HL-60/S4 treated with retinoic acid at 250 ng/mL for 4 days and 3 days (cell line): ENCODE results near the gene FBXO33.

Experiments
- in situ Hi-C: fragments of 300-500 bp; cut with MboI; formaldehyde crosslinking; loops from 2 replicates; pipeline ENCODE4 v1.7.0; 2022; ENCODE audit warnings: low sequenced_read_pairs

FBXO33 gene

DNA sequence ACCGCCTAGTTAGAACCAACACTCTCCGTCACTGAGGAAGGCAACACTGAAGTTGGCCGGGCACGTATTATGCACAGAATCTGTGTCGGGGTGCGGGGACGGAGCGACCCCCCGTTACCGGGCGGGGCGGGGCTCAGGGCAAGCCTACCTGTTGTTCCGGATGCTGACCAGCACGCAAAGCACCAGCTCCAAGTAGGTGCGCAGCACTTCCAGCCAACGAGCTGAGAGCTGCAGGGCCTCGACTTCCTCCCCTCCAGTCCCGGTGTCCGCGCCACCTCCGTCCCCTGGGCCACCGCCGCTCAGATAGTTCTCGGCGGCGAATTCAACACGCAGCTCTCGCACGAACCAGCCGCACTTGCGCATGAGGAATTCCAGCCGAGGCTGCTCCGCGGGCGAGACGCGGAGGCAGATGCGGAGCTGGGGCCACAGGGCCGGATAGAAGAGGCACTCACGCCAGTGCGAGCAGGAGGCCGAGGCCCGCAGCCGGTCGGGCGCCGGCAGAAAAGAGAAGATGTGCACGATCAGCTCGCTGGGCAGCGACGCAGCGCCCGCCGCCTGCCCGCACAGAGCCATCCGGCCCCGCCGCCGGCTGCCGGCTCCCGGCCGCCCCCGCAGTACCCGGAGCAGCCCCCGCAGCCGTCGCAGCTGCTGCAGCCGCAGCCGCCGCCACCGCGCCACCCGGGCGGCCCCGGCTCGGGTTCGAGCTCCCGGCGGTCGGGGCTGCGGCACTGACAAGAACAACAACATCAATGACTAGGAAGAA, 636 bp downstream of the FBXO33 start:
- in situ Hi-C loops: no loop called here

DNA sequence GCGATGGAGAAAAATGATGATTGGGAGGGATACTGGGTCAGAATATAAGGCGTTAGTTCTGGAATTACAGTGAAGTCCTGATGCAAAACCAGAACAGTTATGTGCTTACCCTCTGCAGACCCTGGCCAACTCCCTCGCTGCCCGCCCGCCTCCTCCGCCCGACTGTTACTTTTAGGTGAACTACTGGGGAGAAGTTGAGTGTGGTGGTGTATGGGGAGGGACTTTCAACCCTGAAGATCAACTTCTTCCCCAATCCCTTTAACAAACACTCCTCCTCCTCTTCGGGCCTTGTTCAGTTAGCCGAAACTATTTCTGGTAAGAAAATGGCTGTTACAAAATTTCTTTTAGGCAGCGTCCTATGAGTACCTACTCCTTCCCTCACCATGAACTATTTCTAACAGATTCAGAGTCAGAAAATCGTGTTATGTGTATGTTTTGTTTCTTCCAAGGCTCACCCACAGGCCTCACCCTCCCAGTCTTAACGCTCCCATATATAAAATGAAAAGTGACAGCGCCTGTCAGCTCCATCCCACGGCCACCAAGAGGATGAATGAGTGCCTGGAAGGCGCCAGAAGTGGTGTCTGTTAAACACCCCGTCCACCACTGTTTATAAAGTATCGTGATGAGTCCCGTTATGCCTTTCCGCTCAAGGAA, 1.3 kb downstream of the FBXO33 start:
- in situ Hi-C loops: no loop called here

DNA sequence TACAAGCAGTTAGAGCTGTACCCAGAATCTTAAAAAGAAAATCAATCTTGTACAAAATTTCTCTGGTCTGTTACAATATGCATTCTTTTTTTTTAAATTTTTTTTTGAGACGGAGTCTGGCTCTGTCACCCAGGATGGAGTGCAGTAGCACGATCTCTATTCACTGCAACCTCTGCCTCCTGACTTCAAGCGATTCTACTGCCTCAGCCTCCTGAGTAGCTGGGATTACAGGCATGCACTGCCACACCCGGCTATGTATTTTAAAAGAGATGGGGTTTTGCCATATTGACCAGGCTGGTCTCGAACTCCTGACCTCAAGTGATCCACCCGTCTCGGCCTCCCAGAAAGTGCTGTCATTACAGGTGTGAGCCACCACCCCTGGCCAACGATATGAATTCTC, 4.1 kb downstream of the FBXO33 start:
- in situ Hi-C loops: no loop called here

DNA sequence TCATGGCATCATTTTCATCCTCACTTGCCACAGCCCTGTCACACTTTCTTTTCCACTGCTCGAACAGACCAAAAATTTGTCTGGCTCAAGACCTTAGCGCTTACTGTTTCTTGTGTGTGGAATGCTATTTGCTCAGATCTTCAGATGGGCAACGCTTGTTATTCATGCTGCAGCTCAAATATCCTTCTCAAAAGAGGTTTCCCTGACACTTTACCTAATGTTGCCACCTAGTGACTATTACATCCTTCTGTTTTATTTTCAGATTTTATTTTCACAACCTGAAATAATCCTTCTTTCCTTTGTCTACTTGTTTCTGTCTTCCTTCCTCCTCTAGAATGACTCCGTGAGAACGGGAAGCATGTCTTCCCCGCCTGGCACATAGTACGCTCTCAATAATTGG, 5.6 kb downstream of the FBXO33 start:
- in situ Hi-C loops: no loop called here

- in situ Hi-C loops: no loop called here
Observed at GRCh38 chr14:39425947-39426346, 6.3 kb downstream of the FBXO33 start.

DNA sequence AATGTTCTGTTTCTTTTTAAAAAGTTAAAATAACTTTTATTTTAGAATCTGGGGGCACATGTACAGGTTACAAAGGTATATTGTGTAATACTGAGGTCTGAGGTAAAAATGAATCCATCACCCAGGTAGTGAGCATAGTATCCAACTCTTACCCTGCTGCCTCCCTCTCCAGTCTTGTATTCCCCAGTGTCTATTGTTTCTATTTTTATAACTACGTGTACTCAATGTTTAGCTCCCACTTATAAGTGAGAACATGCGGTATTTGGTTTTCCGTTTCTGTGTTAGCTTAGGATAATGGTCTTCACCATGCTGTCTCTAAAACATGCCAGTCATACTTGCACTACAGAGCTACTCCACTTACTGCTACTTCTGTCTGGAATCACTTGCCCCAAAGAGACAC, 8.4 kb downstream of the FBXO33 start:
- in situ Hi-C loops: no loop called here

DNA sequence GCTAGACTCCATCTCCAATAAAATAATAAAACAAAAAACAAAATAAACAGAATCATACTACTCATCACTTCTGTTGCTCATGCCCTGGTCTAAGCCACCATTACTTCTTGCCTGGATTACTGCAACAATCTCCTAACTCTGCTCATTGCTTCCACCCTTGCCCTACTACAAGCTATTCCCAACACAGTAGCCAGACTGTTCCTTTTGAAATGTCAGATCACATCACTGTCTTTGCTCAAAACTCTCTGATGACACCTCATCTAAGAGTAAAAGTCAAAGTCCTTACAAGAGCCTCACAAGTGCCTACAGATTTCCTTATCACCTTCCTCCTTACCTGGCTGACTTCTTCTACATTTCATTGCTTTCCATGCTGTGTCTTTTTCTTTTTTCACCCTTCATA, 10.0 kb downstream of the FBXO33 start:
- in situ Hi-C loops: no loop called here

DNA sequence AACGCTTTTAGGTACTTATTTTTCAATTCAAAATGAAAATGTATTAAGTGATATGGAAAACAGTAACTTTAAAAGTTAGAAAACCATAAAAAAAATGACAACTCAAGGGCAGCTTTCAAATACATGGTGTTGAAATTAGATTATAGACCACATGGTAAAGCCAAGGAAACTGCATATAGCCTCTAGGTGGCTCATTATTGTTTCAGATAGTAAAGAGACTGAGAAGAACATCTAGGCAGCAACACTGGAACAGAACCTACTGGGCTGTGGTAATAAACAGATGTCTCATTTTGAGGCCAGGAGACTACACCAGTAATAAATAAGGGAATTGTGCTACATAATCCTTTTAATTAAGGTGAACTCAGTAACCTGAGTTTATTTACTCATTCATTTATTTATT, 13.0 kb downstream of the FBXO33 start:
- in situ Hi-C loops: no loop called here

- in situ Hi-C loops: no loop called here
Observed at GRCh38 chr14:39417014-39417413, 15.2 kb downstream of the FBXO33 start.

- in situ Hi-C loops: no loop called here
Observed at GRCh38 chr14:39416072-39416471, 16.2 kb downstream of the FBXO33 start.

GRCh38 chr14:39406560-39406959, 25.7 kb downstream of the FBXO33 start:
- in situ Hi-C loops: no loop called here

DNA sequence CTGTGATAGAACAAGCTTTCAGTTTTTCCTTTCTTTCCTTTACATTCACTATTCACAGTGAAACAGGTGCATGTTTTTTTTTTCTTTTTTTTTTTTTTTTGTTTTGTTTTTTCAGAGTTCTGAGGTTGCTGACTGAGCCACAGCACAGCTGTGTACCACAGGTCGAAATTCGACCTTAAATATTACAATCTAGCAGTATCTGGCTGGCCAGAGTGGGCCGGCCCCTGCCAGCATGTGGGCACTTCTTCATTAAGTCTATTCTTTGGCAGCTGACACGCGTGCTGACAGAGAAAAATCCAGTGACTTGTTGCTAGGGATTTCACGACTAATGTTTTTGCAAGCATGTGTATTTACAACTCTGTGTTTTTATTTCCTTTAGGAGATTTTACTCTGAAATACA, 33.9 kb downstream of the FBXO33 start:
- in situ Hi-C loops: no loop called here

DNA sequence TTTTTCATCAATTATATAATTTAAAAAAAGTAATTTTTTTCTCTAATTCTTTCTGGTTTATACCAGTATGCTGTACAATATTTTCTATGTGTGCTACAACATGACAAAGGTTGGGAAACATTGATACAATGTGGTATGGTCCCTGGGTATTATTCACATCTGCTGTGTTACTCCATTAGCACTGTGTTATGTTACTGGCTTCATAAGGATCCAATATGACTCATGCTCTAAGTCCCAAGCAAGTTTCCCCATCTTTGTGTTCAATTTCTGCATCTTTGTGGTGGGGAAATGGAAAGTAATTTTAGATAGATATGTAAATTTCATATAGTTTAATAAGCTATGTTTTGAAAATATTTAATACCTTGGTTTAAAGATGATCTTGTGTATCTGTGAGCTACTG, 35.8 kb downstream of the FBXO33 start:
- in situ Hi-C loops: no loop called here

DNA sequence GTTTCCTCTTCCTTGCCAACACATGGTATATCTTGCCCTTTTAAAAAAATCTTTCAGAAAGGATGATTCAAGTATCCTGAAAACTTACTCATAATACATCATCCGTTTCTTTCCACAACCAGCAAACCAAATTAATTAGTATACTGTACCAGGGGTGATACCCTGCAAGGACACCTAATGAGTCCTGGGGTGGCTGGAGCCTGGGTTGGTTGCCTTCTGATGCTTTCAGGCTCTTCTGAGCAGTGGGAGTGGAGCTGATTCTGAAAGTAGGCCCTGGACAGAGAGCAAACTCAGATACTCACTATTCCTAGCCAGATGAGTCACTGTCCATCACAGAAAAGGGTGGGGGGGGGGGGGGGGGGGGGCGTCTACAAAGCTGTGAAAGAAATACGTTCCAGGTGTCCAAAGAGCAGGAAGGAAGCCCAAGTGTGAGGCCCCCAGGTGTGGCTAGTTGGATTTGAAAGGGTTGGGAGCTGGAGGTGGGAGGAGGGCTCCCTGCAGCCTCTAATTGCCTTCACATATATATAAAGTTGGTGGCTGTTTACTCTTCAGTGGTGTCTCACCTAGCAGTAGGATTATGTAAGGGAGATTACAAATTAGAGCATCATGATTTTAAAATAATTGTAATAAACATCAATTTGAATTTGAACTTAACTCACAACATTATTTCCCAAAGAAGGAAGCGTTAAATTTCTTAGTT, 36.5 kb downstream of the FBXO33 start:
- in situ Hi-C loops: no loop called here

DNA sequence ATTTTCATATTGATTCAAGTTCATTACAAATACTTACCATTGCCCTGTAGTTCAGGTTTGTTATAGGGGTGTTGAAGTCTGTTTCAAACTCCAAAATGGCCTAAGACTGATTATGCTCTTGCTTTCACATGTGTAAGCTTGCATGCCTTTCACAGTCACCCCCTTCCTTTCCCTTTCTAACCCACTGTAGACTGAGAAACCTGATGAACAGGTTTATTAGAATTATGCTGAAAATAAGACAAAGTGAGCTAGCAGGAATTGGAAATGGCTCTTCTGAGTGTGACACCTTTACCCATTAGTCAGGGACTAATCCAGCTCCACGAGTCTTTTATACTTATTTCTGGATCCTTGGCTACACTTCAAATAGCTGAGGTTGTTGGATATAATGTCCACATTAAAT, 38.9 kb downstream of the FBXO33 start:
- in situ Hi-C loops: no loop called here

- in situ Hi-C loops: no loop called here
Observed at GRCh38 chr14:39384177-39384576, 48.1 kb downstream of the FBXO33 start.

GRCh38 chr14:39383741-39384140, 48.5 kb downstream of the FBXO33 start:
- in situ Hi-C loops: no loop called here

- in situ Hi-C loops: no loop called here
Observed at GRCh38 chr14:39383026-39383660, 49.1 kb downstream of the FBXO33 start.

- in situ Hi-C loops: no loop called here
Observed at GRCh38 chr14:39382463-39382862, 49.8 kb downstream of the FBXO33 start.

DNA sequence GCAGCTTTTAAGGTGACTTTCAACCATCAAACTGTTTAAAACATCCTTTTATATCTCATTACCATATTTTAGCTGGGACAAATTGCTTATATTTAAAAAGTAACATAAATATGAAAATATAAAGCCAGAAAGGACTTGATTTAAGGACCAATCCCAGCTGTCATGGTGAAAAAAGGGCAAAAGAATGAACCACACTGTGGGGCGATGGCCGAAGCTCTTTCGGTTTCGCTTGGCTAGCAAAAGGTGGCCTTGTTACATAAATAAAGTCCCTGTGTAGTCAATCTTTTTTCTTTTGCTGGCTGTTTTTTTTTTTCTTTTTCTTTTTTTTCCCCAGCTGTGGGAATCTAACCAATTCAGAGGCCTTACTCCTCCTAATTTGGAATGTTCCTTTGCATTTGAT, 50.9 kb downstream of the FBXO33 start:
- in situ Hi-C loops: no loop called here

- in situ Hi-C loops: no loop called here
Observed at GRCh38 chr14:39376667-39377403, 55.4 kb downstream of the FBXO33 start.
